ENCODE data around the gene INAFM2. TPM values are rescaled to one million over a fixed set of nuclear protein-coding genes. Genes with fewer than 3 reads are reported as not detected.

Gene INAFM2
- total and polyA plus RNA-seq, 2 experiments from 2014 or later, result 18.1 to 32.7 TPM

GRCh38 chr15:40338041-40338657 is 14.7 kb downstream of the INAFM2 start (continued):
- no peak for TF ChIP-seq REST (IDR thresholded peaks at IDR 0.05; ENCODE audit: unreplicated experiment)
- TF ChIP-seq JUNB (IDR thresholded peaks at IDR 0.05; ENCODE audit: unreplicated experiment), result no peak

GRCh38 chr15:40338921-40339620 is 15.6 kb downstream of the INAFM2 start:
- no peak overlapping the region for H3K4me2 ChIP-seq
- Mint-ChIP-seq H3K27me3 (ENCODE audit: insufficient read depth, low read depth, poor library complexity) (peaks cover 19% of the 10 kb centered on the region), H3K9me3 (no peaks in the 10 kb centered on the region), H3K4me3 (no peak overlapping the region), H3K4me1 (peaks cover 47% of the 10 kb centered on the region), H3K27ac (no peak overlapping the region), H3K36me3 (ENCODE audit: low read depth) (no peaks in the 10 kb centered on the region; the same call in 2 of the 3 replicates)
- H3F3A ChIP-seq (replicated peaks; ENCODE audit: low read depth), result 0 out of 2 replicates have a peak, but pooled peaks cover 2% of the 10 kb centered on the region
- H3K4me3 ChIP-seq, result no peak overlapping the region
- no peaks in the 10 kb centered on the region for H3K36me3 ChIP-seq (ENCODE audit: insufficient read depth)
- no peak for DNase-seq (ENCODE audit: low spot score)
- no peak overlapping the region for H3K27ac ChIP-seq (ENCODE audit: low read depth)
- ATAC-seq, result no peak
- H2AFZ ChIP-seq, result no peak overlapping the region
- no peaks in the 10 kb centered on the region for H3K79me2 ChIP-seq (replicated peaks; ENCODE audit: insufficient read depth)
- no peaks in the 10 kb centered on the region for H4K20me1 ChIP-seq (replicated peaks; ENCODE audit: insufficient read depth)
- no peaks in the 10 kb centered on the region for H3K27me3 ChIP-seq (ENCODE audit: insufficient read depth)
- no peaks in the 10 kb centered on the region for H3K9me2 ChIP-seq (ENCODE audit: insufficient read depth)
- no peak for TF ChIP-seq POLR2AphosphoS5 (IDR thresholded peaks at IDR 0.05; ENCODE audit: low read depth)
- no peak for TF ChIP-seq REST (IDR thresholded peaks at IDR 0.05; ENCODE audit: unreplicated experiment)
- TF ChIP-seq STAT1 (IDR thresholded peaks at IDR 0.05; ENCODE audit: unreplicated experiment), result no peak
- peaks cover 4% of the 10 kb centered on the region; the same call in 1 of the 2 replicates for H3K4me1 ChIP-seq (ENCODE audit: insufficient read depth)

Data from GM23338 (cell line).